GM12878 (cell line): ENCODE results near the gene RAB36. TPM values are rescaled to one million over a fixed set of nuclear protein-coding genes. Genes with fewer than 3 reads are reported as not detected.

Source experiments
- ATAC-seq: fragments of 200-7000 bp; cut with Tn5 transposase; 3 replicates; pipeline ENCODE4 v1.9.1; 2020; ENCODE audit warnings: mild to moderate bottlenecking, moderate library complexity
- BruUV-seq: library from RNA; stranded (reverse); fragments of 400-500 nt; replicated peaks from 2 replicates; lab custom pipeline; 2021; lab: Mats Ljungman, UMichigan
- CTCF ChIA-PET: fragments of 300-600 bp; sonication (Branson Sonifier 250); formaldehyde crosslinking; extraction: SDS; loops from one replicate; lab custom pipeline; 2021; ENCODE audit warnings: inconsistent platforms; lab: Yijun Ruan, JAX
- POLR2A ChIA-PET: fragments of 350-600 bp; formaldehyde crosslinking; extraction: SDS; loops from one replicate; lab custom pipeline; 2021; ENCODE audit warnings: inconsistent platforms; lab: Charles Lee
- RAD21 ChIA-PET: fragments of 300-600 bp; sonication (Branson Sonifier 250); formaldehyde crosslinking; loops from one replicate; lab custom pipeline; 2023; ENCODE audit warnings: antibody characterized with exemption; ENCODE audit not compliant: unreplicated experiment; lab: Charles Lee
- SMC1A ChIA-PET: fragments of 300-600 bp; sonication (Branson Sonifier 250); formaldehyde crosslinking; loops from one replicate; lab custom pipeline; 2023; ENCODE audit not compliant: unreplicated experiment, uncharacterized antibody; lab: Charles Lee
- DNase-seq: peaks from one replicate; pipeline ENCODE4 v3.0.0-alpha.2; 2011; ENCODE audit warnings: low read depth, low spot score
- FAIRE-seq: peaks from 3 replicates; lab custom pipeline; 2011; peaks lifted over from hg19 to GRCh38; lab: Jason Lieb, UNC
- H2AFZ ChIP-seq: 2 replicates; pipeline ENCODE4 v1.6.0; 2011; ENCODE audit warnings: low read depth, low read length, control low read depth; ENCODE audit not compliant: control insufficient read depth
- H3K27ac ChIP-seq: 2 replicates; pipeline ENCODE4 v1.5.1; 2011; ENCODE audit warnings: control low read depth; ENCODE audit not compliant: control insufficient read depth, insufficient read depth
- H3K27me3 ChIP-seq, 2 experiments: replicated peaks in 1 of 2; 2 replicates each; pipeline versions ENCODE4 v1.6.0 to v1.6.1; 2011; ENCODE audit warnings: low read length in 1 of 2; ENCODE audit not compliant: control insufficient read depth in 2 of 2, insufficient read depth in 2 of 2
- H3K36me3 ChIP-seq, 2 experiments: 2 replicates each; pipeline ENCODE4 v1.5.1; 2011; ENCODE audit warnings: low read length in 1 of 2; ENCODE audit not compliant: control insufficient read depth in 2 of 2, insufficient read depth in 2 of 2
- H3K4me1 ChIP-seq: 2 replicates; pipeline ENCODE4 v1.6.1; 2011; ENCODE audit warnings: mild to moderate bottlenecking, low read length, moderate library complexity, mixed read lengths; ENCODE audit not compliant: control insufficient read depth, insufficient read depth
- H3K4me2 ChIP-seq: 2 replicates; pipeline ENCODE4 v1.6.0; 2011; ENCODE audit warnings: control low read depth; ENCODE audit not compliant: control insufficient read depth, insufficient read depth
- H3K4me3 ChIP-seq: fragments of 200-600 bp; sonication (generic); 2 replicates; pipeline ENCODE4 v1.5.1; 2016
- H3K79me2 ChIP-seq: 2 replicates; pipeline ENCODE4 v1.6.0; 2011; ENCODE audit warnings: low read length; ENCODE audit not compliant: control insufficient read depth, insufficient read depth
- H3K9ac ChIP-seq: 2 replicates; pipeline ENCODE4 v1.8.0; 2011; ENCODE audit warnings: low read length, control low read depth, mixed read lengths; ENCODE audit not compliant: control insufficient read depth, insufficient read depth
- H3K9me3 ChIP-seq: replicated peaks from 3 replicates; pipeline ENCODE4 v1.5.1; 2011; ENCODE audit warnings: mild to moderate bottlenecking, low read length; ENCODE audit not compliant: control insufficient read depth, insufficient read depth
- H4K20me1 ChIP-seq: 2 replicates; pipeline ENCODE4 v1.6.0; 2011; ENCODE audit not compliant: control insufficient read depth, insufficient read depth
- CBX3 ChIP-seq: fragments of 200-600 bp; sonication (generic); IDR thresholded peaks from 2 replicates; pipeline ENCODE4 v1.6.1; 2016; ENCODE audit warnings: low read depth, borderline replicate concordance
- CREM ChIP-seq: IDR thresholded peaks from 2 replicates; pipeline ENCODE4 v1.6.1; 2014; ENCODE audit warnings: antibody characterized with exemption, low read depth
- DPF2 ChIP-seq: fragments of 450-650 bp; IDR thresholded peaks from 2 replicates; pipeline ENCODE4 v1.6.1; 2017; ENCODE audit warnings: mild to moderate bottlenecking
- EED ChIP-seq: sonication (generic); IDR thresholded peaks from 2 replicates; pipeline ENCODE4 v1.6.1; 2016; ENCODE audit warnings: antibody characterized with exemption, low read depth
- ETV6 ChIP-seq, 2 experiments: fragments of 450-650 bp in 1 of 2; IDR thresholded peaks in 1 of 2; conservative IDR thresholded peaks in 1 of 2; 2 replicates each; pipeline ENCODE4 v1.6.1; 2014; ENCODE audit warnings: antibody characterized with exemption in 1 of 2, borderline replicate concordance in 1 of 2, low read depth in 1 of 2, mild to moderate bottlenecking in 1 of 2, moderate library complexity in 1 of 2
- HDGF ChIP-seq: fragments of 450-650 bp; IDR thresholded peaks from 2 replicates; pipeline ENCODE4 v1.6.1; 2016; ENCODE audit warnings: antibody characterized with exemption
- IRF4 ChIP-seq: IDR thresholded peaks from 2 replicates; pipeline ENCODE4 v1.6.1; 2011; ENCODE audit warnings: low read depth, low read length
- KLF5 ChIP-seq: fragments of 450-650 bp; IDR thresholded peaks from 2 replicates; pipeline ENCODE4 v1.6.1; 2014; ENCODE audit warnings: mild to moderate bottlenecking; ENCODE audit not compliant: partially characterized antibody
- MXI1 ChIP-seq: fragments of 150-350 bp; IDR thresholded peaks from 2 replicates; pipeline ENCODE4 v1.6.1; 2011; ENCODE audit warnings: low read depth, mild to moderate bottlenecking, inconsistent platforms, low read length, improper control_type of control experiment
- NBN ChIP-seq: fragments of 450-650 bp; IDR thresholded peaks from 2 replicates; pipeline ENCODE4 v1.6.1; 2016
- PBX3 ChIP-seq: IDR thresholded peaks from 2 replicates; pipeline ENCODE4 v1.6.1; 2011; ENCODE audit warnings: mild to moderate bottlenecking, low read depth, low read length, moderate library complexity; ENCODE audit not compliant: insufficient replicate concordance
- RELA ChIP-seq: fragments of 450-650 bp; IDR thresholded peaks from 2 replicates; pipeline ENCODE4 v1.8.0; 2014; ENCODE audit warnings: borderline replicate concordance; ENCODE audit not compliant: partially characterized antibody
- SIN3A ChIP-seq: IDR thresholded peaks from 2 replicates; pipeline ENCODE4 v1.6.1; 2012; ENCODE audit warnings: low read depth, low read length, improper control_type of control experiment
- SMC3 ChIP-seq: IDR thresholded peaks from 2 replicates; pipeline ENCODE4 v1.6.1; 2011; ENCODE audit warnings: low read length, improper control_type of control experiment, borderline replicate concordance
- SPI1 ChIP-seq: IDR thresholded peaks from 2 replicates; pipeline ENCODE4 v1.6.1; 2011; ENCODE audit warnings: low read depth, mild to moderate bottlenecking, low read length, moderate library complexity, borderline replicate concordance; ENCODE audit not compliant: insufficient read depth
- SRF ChIP-seq, 2 experiments: IDR thresholded peaks; 2 replicates each; pipeline ENCODE4 v1.6.1; 2011; ENCODE audit warnings: low read depth in 2 of 2, low read length in 2 of 2, mild to moderate bottlenecking in 1 of 2, moderate library complexity in 1 of 2
- WRNIP1 ChIP-seq: IDR thresholded peaks from 2 replicates; pipeline ENCODE4 v1.6.1; 2011; ENCODE audit warnings: low read depth, low read length, improper control_type of control experiment, borderline replicate concordance
- WGBS: methylation state at CpG from one replicate; pipeline ENCODE4 v1.1.6; 2016; ENCODE audit warnings: low lambda C conversion rate; ENCODE audit not compliant: insufficient replicate concordance, insufficient coverage; ENCODE audit errors: missing lambda C conversion rate; 5-methylcytosine and 5-hydroxymethylcytosine counted together
- in situ Hi-C: fragments of 300-500 bp; cut with MboI; formaldehyde crosslinking; loops from 9 replicates; pipeline ENCODE4 v1.14.3; 2018; ENCODE audit warnings: mixed read lengths
- intact Hi-C: fragments of 100-400 bp; cut with micrococcal nuclease; formaldehyde crosslinking; loops from one replicate; pipeline ENCODE4 v1.14.2; 2022; ENCODE audit not compliant: unreplicated experiment
- polyA plus RNA-seq, 11 experiments: library from polyadenylated mRNA; depleted of rRNA in 4 of 11; unstranded in 6 of 11; stranded (reverse) in 5 of 11; fragments of >200 nt; fragmentation: Nextera tagmentation in 4 of 11; fragmentation: Illumina TruSeq in 1 of 11; extraction: Ambion mirVana in 4 of 11; extraction: Trizol in 1 of 11; gene quantifications; 1 replicate in 1 of 11; 2 replicates in 10 of 11; pipeline versions ENCODE4 v1.2.1 to v1.2.3, GENCODE V29; 2011 to 2016; ENCODE audit warnings: inconsistent platforms in 2 of 11, missing spikeins in 2 of 11, low read depth in 1 of 11
- total RNA-seq, 4 experiments: library from RNA; depleted of rRNA in 3 of 4; stranded (reverse); fragments of >200 nt in 3 of 4; fragmentation: Illumina TruSeq in 1 of 4; extraction: Trizol in 1 of 4; gene quantifications; 2 replicates each; pipeline versions ENCODE4 v1.2.1 to v1.2.3, GENCODE V29; 2013 to 2021
- TF ChIP-seq, protein P1 (sequence below): fragments of 450-650 bp; IDR thresholded peaks from 2 replicates; pipeline ENCODE4 v1.6.1; 2016; ENCODE audit warnings: mild to moderate bottlenecking
- TF ChIP-seq, protein P2 (sequence below): fragments of 450-650 bp; IDR thresholded peaks from 2 replicates; pipeline ENCODE4 v1.6.1; 2016; ENCODE audit warnings: mild to moderate bottlenecking

The RAB36 gene
- total and polyA plus RNA-seq, 10 of the 15 experiments (the other 5 are each of a cell fraction or from before 2014, with no cell fraction given) = 0.31 to 2.7 (median 1.1) TPM

DNA sequence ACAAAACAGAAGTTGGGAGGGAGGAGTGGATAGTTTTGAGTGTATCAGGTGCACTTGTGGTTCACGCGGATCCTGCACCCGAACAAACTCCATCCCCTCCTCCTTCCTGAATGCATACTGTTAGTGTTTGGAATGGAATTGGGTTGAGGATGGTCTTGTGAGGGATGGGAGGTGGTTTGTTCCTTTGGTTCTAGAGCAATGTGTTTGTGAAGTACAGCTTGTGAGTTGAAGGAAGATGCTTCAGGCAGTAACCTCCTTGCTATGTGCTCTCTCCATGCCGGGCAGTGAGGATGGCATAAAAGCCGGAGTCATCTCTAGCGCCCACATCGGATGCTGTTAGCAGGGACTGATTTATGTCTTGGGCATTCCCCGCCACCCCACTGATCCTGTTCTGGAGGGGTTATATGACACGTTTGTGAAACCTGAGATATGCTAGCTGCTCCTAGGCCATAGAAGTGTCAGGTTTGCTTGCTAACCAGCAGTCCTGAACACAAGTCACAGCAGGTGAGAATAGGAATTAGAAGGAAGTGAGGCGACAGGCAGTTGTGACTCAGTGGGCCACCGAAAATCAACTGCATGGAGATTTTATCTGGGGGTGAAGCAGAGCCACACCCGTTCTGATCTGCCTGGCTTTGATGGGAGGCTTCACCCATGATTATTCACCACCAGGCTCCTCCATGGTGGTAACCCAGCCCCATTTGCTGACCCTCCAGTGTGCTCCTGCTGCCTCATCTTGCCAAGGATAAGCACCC, 37.2 kb downstream of the RAB36 start:
- Histone ChIP-seq H4K20me1 (peaks cover 5% of the 10 kb centered on the region; the same call in 1 of the 2 replicates), H3K4me2 (peak overlapping the region; percentile 98), H3K4me1 (peaks cover 50% of the 10 kb centered on the region), H3K9ac (peak overlapping the region; percentile 71), H3K4me3 (peak overlapping the region; percentile 76), H3K79me2 (peaks cover 59% of the 10 kb centered on the region), H3K36me3 (peaks cover 0 to 1% of the 10 kb centered on the region in 2 experiments; a peak in 1 of 4 replicates), H3K9me3 (no peaks in the 10 kb centered on the region), H3K27ac (peak overlapping the region; percentile 50), H2AFZ (no peak overlapping the region), H3K27me3 (no peaks in the 10 kb centered on the region)
- ChIA-PET POLR2A (interaction anchor here (1.0 to 1.2 kb wide), 4 partner anchors 37 to 116 kb away, joined by 3 to 5 read pairs (median 3); partner anchors contain the start of gene RSPH14), RAD21 (interaction anchor here (1.1 to 13.6 kb wide), 3 partner anchors 45 to 225 kb away, joined by 3 to 167 read pairs (median 3); no protein-coding TSS in a partner anchor), SMC1A (interaction anchor here (0.8 to 4.1 kb wide), 10 partner anchors 28 to 223 kb away, joined by 3 to 16 read pairs (median 4); partner anchors contain the start of gene RAB36), CTCF (interaction anchor here (0.9 to 13.6 kb wide), 9 partner anchors 11 to 225 kb away, joined by 3 to 209 read pairs (median 5); no protein-coding TSS in a partner anchor)
- TSS peak; percentile 65 for BruUV-seq
- 16% methylated on average over 12 of the region's 12 CpGs for WGBS
- TF ChIP-seq, protein P1, sequence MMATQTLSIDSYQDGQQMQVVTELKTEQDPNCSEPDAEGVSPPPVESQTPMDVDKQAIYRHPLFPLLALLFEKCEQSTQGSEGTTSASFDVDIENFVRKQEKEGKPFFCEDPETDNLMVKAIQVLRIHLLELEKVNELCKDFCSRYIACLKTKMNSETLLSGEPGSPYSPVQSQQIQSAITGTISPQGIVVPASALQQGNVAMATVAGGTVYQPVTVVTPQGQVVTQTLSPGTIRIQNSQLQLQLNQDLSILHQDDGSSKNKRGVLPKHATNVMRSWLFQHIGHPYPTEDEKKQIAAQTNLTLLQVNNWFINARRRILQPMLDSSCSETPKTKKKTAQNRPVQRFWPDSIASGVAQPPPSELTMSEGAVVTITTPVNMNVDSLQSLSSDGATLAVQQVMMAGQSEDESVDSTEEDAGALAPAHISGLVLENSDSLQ = peak; percentile 86
- peak in 1 of 2 experiments; percentile 35; a peak in 1 of 4 replicates for TF ChIP-seq ETV6 (conservative IDR thresholded peaks at IDR 0.05 in 1 of 2, IDR thresholded peaks at IDR 0.05 in 1 of 2; ENCODE audit: borderline replicate concordance in 1 of 2, low read depth in 1 of 2)
- peak; percentile 79 for TF ChIP-seq PBX3
- 0 out of 2 replicates have a peak, but pooled peaks have one; percentile 13 for TF ChIP-seq DPF2
- TF ChIP-seq, protein P2, sequence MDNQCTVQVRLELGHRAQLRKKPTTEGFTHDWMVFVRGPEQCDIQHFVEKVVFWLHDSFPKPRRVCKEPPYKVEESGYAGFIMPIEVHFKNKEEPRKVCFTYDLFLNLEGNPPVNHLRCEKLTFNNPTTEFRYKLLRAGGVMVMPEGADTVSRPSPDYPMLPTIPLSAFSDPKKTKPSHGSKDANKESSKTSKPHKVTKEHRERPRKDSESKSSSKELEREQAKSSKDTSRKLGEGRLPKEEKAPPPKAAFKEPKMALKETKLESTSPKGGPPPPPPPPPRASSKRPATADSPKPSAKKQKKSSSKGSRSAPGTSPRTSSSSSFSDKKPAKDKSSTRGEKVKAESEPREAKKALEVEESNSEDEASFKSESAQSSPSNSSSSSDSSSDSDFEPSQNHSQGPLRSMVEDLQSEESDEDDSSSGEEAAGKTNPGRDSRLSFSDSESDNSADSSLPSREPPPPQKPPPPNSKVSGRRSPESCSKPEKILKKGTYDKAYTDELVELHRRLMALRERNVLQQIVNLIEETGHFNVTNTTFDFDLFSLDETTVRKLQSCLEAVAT = no peak
- TF ChIP-seq SMC3 = no peak
- 0 out of 2 replicates have a peak, but pooled peaks have one; percentile 16 for TF ChIP-seq MXI1
- TF ChIP-seq HDGF = 0 out of 2 replicates have a peak, but pooled peaks have one; percentile 48
- TF ChIP-seq NBN = 0 out of 2 replicates have a peak, but pooled peaks have one; percentile 16
- peak; percentile 61 for TF ChIP-seq RELA
- TF ChIP-seq KLF5 = no peak
- peak; percentile 9; the same call in 1 of the 2 replicates for TF ChIP-seq SPI1
- no peak for TF ChIP-seq CBX3
- 0 out of 2 replicates have a peak, but pooled peaks have one; percentile 66 for TF ChIP-seq WRNIP1
- TF ChIP-seq IRF4 = 0 out of 2 replicates have a peak, but pooled peaks have one; percentile 8
- TF ChIP-seq CREM = 0 out of 2 replicates have a peak, but pooled peaks have one; percentile 11
- no peak for TF ChIP-seq SRF (IDR thresholded peaks at IDR 0.05; ENCODE audit: low read depth in 2 of 2, low read length in 2 of 2)
- 0 out of 2 replicates have a peak, but pooled peaks have one; percentile 54 for TF ChIP-seq EED
- TF ChIP-seq SIN3A = 0 out of 2 replicates have a peak, but pooled peaks have one; percentile 72
- FAIRE-seq (peak; percentile 7), DNase-seq (peak; percentile 32), ATAC-seq (peak; percentile 72)
- intact Hi-C loops = loop anchor here (5.0 kb wide), 2 partner anchors 35 to 45 kb away; no protein-coding TSS in a partner anchor
- in situ Hi-C loops = no loop called here
